GM19452 (cell line): Measurements from ENCODE around the gene SEZ6L.
"Not testable (repeated sequence)": the region's sequence is repeated elsewhere in the genome, so short reads cannot be mapped to it uniquely, and the experiment has no call there.

Source experiments
- ATAC-seq: cut with Tn5 transposase; IDR thresholded peaks from one replicate; pipeline ENCODE4 v1.9.1; 2021; ENCODE audit not compliant: unreplicated experiment

SEZ6L gene

GRCh38 chr22:26377170-26377830, 208.0 kb downstream of the SEZ6L start:
- no peak for ATAC-seq

- ATAC-seq: no peak
Measured at GRCh38 chr22:26380072-26380830, 211.0 kb downstream of the SEZ6L start.

DNA sequence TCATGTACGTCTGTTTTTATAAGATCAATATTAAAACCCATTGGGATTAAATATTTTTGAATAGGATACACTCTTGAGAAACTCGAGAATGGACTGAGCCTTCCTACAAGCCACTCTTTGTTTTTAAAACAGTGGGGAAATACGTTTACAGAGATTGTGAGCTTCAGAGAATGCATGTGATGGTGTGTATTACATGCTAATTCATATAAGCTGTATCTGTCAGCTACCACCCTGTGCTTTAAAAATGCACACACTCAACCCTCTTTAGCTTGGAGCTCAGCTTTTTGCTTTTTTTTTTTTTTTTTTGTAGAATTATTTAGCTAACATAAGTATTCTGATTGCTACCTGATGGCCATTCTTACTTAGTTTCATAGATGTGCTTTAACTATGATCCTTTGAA, 213.5 kb downstream of the SEZ6L start:
- ATAC-seq: no peak

GRCh38 chr22:26383968-26384556, 214.8 kb downstream of the SEZ6L start:
- no peak for ATAC-seq

DNA sequence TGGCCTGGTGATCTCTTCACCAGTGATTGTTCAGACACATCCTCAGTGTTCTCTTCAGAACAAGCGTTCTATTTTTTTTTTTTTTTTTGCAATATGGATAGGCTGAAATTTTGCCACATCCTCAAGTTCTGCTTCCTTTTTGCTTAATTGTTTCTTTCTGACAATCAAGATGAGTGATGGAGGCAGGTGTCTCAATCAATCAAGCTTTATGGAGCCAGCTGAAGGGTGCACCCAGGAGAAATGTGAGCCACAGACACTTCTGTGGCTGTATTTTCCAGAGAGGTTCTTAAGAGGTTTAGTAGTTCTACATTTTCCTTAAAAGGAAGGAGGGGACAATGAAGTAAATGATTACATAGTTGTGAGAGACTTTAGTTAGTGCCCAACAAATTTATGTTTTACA, 215.9 kb downstream of the SEZ6L start:
- no peak for ATAC-seq

DNA sequence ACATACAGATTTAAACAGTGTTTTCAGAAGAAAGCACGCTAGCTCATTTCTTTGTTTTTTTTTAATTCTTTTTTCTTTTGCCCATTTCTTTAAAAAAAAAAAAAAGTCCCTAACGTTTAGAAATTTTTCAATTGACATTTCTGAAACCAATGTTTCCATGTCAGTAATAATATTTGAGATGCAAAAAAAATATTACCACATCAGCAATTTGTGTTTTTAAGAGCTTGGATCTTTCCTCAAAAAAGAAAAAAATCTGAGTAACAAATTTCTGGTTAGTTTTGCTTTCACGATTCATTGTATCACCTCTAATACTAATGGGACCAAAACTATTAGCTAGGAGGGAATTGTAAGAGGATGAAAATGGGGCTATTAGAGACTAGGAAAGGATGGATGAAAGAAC, 219.9 kb downstream of the SEZ6L start:
- no peak for ATAC-seq

DNA sequence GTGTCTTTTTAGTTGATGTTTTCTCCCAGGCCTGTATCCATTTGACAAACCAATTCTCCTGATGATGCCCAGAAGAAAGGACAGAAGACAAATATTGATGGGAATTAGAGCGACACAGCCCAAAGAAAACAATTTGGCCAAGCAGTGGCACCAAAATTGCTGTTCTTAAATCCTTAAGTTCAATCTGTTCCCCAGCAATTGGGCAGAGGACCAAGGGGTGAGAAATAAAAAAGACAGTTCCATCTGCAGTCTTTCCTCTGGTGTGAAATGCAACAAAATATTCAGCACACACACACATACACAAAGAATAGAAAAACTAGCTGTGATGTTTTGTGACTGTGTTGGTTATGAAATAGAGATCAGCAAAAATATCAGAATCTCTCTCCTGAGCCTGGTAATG, 221.8 kb downstream of the SEZ6L start:
- ATAC-seq: no peak

- no peak for ATAC-seq
Measured at GRCh38 chr22:26391623-26392022, 222.4 kb downstream of the SEZ6L start.

DNA sequence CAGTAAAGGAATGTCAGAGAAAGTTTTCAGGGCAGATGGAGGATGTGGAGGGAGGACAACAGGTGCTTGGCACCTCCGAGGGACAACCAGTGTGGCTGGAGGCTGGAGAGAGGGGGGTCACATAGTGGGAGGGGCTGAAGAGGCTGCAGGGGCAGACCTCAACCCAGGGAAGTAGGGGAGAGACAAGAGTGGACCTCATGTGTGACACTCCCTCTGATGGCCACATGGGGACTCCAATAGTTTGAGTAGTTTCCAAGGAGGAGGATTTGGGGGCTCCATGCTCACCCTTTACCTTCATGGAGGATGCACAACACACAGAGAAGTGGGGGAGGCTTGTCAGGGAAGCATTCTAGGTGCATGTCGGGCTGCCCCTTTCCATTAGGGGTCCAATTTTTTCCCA, 224.7 kb downstream of the SEZ6L start:
- no peak for ATAC-seq

DNA sequence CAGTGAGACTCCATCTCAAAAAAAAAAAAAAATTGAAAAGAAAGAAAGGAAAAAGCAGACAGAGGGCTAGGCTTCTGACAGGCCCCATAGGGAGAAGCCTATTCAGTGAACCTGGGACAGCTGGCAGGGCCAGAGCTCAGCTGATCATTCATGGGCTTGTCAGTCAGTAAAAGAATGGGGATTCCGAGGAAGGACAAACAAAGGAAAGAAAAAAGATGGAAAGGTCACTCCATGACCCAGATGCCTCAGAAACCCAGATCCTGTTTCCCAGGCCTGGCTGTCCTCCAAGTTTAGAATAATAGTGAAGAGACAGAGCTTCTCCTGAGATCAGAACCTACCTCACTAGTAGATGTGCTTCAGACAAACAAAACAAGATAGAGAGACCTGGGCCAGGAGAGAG, 225.5 kb downstream of the SEZ6L start:
- no peak for ATAC-seq

DNA sequence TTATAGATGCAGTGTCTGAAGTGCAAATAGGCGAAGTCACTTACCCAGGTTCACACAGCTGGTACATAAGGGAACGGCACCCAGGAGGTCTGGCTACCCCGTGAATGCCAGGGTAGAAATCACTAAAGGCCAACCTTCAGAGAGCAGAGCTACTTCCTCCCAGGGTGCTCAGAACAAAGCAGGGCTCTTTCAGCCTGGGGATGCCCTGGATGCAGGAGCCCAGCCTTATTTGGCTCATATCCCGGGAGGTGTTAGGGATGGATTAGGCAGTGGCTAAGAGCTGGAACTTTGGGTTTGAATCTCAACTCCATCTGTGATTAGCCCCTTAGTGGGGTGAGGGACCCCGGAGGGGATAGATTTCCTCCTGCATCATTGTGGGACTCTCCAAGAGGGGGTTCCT, 226.7 kb downstream of the SEZ6L start:
- no peak for ATAC-seq

DNA sequence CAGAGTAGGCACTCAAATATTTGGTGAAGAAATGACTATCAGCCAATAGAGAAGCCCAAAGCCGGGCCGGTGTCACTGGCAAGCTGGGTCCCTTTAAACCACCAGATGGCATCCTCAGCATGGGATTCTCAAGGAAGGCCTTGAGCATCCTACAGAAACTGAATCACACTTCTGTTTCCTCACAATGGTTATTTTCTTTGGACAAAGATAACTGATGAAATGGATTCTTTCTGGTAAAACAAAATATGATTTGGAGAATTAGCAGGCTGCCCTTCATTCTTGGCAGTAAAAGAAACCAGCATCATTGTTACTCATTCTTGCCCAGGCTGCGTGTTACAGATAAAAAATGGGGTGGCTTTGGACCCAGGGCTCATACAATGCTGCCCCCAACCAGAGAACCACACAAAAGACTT, 229.5 kb downstream of the SEZ6L start:
- no peak for ATAC-seq

- ATAC-seq: no peak
Measured at GRCh38 chr22:26399289-26399688, 230.0 kb downstream of the SEZ6L start.

DNA sequence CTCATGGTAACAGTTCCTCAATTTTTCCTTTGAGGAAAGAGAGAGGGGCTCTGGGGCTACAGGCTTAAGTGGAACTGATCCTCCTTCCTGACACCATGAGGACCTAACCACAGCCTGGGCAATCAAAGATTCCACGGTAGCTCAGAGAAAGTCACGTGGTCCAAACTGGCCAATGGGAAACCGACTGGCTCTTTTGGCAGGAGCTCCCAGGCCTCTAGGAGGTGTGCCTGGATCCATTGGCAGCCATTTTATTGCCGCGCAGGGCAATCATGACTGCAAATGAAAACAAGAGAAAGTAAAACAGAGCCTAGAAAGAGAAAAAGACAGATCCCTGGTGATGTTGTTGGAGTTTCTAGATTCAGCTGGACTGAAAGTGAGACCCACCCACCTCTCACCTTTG, 232.5 kb downstream of the SEZ6L start:
- ATAC-seq: no peak

DNA sequence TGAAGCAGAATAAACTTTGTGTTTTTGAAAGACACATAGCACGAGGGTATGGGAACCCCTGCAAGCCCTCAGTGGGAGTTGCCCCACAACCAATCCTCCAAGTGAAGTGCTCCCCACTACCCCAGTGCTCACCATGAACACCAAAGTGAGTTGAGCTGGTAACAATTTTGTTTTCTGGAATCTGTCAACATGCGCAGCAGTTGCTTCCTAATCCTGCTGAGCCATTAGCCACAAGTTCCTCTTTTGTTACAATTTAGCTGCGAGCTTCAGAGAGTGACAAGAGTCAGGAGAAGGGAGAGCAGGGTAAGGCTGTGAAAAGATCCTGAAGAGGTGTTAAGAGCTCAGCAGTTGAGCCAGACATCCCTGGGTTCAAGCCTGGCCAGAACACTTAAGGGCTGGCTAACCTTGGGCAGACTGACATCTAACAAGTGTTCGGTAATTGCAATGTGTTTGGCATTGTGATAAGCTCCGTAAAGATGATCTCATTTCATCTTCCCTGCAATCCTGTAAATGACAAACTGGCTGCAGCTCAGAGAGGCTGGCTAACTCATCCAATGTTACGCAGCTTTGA, 235.7 kb downstream of the SEZ6L start:
- ATAC-seq: no peak

- ATAC-seq: no peak
Measured at GRCh38 chr22:26406118-26406517, 236.9 kb downstream of the SEZ6L start.

- not testable (repeated sequence) for ATAC-seq
Measured at GRCh38 chr22:26408562-26409220, 239.4 kb downstream of the SEZ6L start.

- ATAC-seq: no peak
Measured at GRCh38 chr22:26409719-26410335, 240.6 kb downstream of the SEZ6L start.

DNA sequence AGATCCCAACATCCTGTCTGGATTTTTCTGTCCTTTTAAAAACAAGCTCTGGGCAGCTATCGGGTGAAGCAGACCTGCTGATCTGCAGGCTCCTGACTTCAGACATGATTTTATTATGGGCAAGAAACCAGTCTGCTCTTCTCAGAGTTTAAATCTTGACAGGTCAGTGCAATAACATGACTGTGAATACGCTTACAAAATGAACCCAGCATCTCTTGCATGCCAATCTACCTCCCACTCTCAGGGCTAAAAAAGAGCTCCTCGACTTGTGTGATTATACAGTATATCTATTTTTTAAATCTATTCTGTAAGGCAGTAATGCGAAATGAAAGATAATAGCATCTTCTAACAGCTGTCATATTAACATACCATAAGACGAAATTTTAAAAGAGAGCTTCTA, 241.1 kb downstream of the SEZ6L start:
- no peak for ATAC-seq

GRCh38 chr22:26414347-26414746, 245.1 kb downstream of the SEZ6L start:
- no peak for ATAC-seq

GRCh38 chr22:26416256-26416655, 247.0 kb downstream of the SEZ6L start:
- ATAC-seq: no peak
